ENCODE results near the gene RNASE11.
A peak's percentile ranks its signal among the peaks of the same experiment; 100 is the strongest.

RNASE11 gene

DNA sequence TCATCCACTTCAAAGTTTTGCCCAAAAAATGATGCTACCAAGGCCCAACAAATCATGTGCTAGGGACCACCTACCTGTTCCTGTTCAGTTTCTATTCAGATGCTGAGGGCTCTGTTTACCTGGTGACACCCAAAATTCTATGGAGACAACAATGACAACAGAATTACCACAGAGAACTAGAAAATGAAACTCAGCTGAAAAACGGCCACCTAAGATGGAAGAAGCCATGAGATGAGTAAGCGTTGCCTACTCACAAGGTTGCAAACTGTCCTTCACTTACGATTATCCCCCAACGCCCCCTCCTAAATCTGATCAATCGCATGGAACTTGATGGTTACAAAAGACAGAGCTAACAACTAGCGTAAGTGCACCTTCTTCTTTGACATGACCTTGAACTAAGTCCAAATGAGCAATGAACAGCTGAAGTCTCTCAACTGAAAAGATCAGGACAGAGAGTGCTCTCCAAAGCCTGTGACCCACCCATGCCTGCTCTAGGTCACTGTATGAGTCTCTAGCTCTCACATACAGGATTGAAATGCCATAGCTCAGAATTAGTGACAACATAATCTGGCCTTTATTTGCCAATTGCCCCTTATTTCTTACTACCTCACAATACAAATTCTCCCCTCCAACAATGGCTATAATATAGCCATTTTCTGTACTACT lies at the start of gene RNASE11:
RNASE11 (minus strand) TSS at position 513 of the 666 bp plus-strand sequence.
- H3K9me3 Mint-ChIP-seq = no peaks in the 10 kb centered on the region
- TF ChIP-seq, protein P1, sequence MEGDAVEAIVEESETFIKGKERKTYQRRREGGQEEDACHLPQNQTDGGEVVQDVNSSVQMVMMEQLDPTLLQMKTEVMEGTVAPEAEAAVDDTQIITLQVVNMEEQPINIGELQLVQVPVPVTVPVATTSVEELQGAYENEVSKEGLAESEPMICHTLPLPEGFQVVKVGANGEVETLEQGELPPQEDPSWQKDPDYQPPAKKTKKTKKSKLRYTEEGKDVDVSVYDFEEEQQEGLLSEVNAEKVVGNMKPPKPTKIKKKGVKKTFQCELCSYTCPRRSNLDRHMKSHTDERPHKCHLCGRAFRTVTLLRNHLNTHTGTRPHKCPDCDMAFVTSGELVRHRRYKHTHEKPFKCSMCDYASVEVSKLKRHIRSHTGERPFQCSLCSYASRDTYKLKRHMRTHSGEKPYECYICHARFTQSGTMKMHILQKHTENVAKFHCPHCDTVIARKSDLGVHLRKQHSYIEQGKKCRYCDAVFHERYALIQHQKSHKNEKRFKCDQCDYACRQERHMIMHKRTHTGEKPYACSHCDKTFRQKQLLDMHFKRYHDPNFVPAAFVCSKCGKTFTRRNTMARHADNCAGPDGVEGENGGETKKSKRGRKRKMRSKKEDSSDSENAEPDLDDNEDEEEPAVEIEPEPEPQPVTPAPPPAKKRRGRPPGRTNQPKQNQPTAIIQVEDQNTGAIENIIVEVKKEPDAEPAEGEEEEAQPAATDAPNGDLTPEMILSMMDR (IDR thresholded peaks at IDR 0.05) = no peak
- no peak for DNase-seq
- peaks cover 3% of the 10 kb centered on the region for H3K27me3 Mint-ChIP-seq (ENCODE audit: low read depth, poor library complexity)
- H3K27ac Mint-ChIP-seq = no peak within 1 kb of the TSS
- no peaks in the 10 kb centered on the region for H3K36me3 Mint-ChIP-seq (ENCODE audit: low read depth)
- H3K4me3 Mint-ChIP-seq = no peak within 1 kb of the TSS
- H3K4me1 Mint-ChIP-seq = no peaks in the 10 kb centered on the region

DNA sequence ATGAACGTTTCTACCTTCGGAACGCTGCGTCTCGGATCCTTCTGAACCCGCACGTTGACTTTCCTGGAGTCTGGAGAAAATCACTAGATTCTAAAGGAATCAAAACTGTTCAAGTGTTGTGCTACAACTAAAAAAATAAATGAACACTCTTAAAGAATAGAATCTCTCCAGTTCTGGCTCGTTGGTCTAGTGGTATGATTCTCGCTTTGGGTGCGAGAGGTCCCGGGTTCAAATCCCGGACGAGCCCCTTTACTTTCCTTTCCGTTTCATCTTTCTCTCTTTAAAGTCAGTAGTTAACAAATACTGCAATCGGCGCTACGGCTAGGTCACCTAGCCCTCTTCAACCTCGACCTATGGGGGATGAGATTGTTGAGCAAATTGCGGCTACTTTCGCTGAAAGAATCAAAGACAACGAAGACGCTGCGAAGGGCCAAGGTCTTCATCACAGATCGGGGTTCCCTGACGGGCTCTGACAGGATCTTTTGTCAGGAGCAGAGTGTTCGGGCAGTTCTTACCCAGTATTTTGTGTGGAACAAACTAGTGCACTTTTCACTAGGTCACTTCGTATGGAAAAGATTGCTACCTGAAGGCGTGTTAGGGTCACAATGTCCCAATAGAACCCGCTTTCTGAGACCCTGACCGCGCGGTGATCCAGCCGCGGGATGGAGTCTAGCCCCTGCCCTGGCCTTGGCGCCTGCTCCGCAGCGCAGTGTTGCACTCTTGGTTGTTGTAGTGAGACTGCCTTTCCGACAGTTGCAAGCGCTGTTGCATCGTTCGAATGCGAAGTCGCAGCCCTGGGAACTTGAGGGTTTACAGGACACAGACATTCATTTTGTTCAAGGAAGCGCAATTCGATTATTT lies 45.3 kb upstream of the RNASE11 start:
- Mint-ChIP-seq H3K4me3 (peak overlapping the region; percentile 91), H3K27ac (peak overlapping the region; percentile 39), H3K9me3 (peaks cover 32% of the 10 kb centered on the region), H3K4me1 (peaks cover 28% of the 10 kb centered on the region), H3K27me3 (ENCODE audit: low read depth, poor library complexity) (peaks cover 87% of the 10 kb centered on the region), H3K36me3 (ENCODE audit: low read depth) (no peaks in the 10 kb centered on the region)
- DNase-seq = peak; percentile 73
- TF ChIP-seq, protein P1 (IDR thresholded peaks at IDR 0.05) = no peak

DNA sequence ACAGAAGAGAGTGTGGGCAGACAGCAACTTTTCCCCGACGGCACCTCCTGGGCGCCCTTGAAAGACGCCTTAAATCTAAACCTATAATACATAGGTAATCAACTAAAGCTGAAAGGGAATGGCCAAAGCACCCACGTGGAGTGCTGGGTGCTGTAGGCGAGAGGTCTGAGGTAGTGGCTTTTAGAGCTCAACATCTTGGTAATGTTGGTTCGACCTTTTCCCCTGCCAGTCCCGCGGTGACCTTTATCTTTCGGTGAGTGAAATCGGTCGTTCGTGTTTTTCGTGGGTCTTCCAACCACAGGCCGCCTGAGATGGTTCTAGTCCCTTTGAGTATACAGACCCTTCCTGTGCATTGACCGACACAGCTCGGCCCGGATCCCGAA lies 44.6 kb upstream of the RNASE11 start:
- Mint-ChIP-seq H3K27ac (no peak overlapping the region), H3K4me1 (peaks cover 34% of the 10 kb centered on the region)
- DNase-seq = no peak

DNA sequence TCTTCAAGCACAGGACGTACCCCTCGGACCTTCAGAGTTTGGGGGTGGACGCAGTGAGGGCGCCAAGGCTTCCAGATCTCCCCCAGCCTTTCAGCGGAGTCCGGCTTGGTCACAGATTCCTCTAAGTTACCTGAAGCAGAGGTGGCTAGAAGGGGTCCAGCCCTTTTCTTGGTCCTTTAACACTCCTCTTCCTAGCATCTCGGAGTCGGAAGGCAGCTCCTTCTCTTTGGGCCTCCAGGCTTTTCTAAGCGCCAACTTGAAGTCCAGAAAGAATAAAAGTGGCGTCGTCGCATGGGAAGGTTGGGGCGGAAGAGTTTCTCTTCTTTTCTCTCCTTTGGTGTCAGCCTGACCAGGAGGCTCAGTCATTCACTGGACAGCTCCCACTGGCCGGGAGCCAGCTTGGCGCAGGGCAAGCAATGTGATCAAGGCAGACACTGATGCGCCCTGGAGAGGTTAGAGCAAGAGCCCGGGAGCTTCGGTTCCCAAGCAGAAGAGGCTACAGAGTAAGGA lies 44.1 kb upstream of the RNASE11 start:
- H3K27ac Mint-ChIP-seq = no peak overlapping the region

More for the DNA sequence above, 44.6 kb upstream of the RNASE11 start:
- TF ChIP-seq, protein P1 (IDR thresholded peaks at IDR 0.05) = no peak
- Mint-ChIP-seq H3K4me3 (peak overlapping the region; percentile 91), H3K27me3 (ENCODE audit: low read depth, poor library complexity) (peaks cover 90% of the 10 kb centered on the region), H3K36me3 (ENCODE audit: low read depth) (no peaks in the 10 kb centered on the region), H3K9me3 (peaks cover 32% of the 10 kb centered on the region)

DNA sequence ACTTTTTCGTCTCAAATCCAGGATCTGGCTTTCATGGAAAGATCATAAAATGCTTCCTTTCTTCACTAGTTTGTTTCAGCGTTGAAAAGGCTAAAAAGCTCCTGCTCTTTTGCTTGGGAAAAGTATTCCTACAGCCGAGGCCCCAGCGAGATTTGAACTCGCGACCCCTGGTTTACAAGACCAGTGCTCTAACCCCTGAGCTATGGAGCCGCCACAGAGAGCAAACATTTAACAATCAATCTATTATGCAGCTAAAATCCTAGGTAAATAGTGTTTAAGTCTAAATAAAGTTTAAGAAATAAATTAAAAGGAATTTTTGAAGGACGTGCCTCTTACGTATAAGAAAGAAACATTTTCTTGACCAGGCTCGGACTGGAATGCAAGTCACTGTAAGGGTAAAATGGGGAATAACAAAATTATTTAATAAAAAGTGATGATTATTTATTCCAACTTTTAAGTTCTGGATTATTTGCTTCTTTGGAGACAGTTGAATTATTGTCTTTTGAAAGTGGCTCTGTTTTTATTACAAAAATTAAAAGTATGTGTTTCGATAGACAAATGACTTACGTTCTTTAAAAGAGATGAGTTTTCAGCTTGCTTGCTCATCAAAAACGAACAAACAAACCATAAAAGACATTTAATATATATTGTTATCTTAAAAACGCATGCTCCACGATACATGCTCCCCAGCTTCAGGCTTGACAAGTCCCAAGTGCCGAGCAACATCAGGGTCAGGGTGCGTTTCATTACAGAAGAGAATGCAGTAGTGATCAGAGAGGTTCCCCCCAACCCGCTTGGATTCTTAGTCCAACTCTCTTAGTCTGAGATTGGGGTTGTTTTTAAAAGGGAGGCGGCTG lies 43.5 kb upstream of the RNASE11 start:
- Mint-ChIP-seq H3K36me3 (ENCODE audit: low read depth) (no peaks in the 10 kb centered on the region), H3K27me3 (ENCODE audit: low read depth, poor library complexity) (peaks cover 94% of the 10 kb centered on the region), H3K4me3 (peak overlapping the region; percentile 91), H3K9me3 (peaks cover 31% of the 10 kb centered on the region), H3K4me1 (peaks cover 46% of the 10 kb centered on the region), H3K27ac (no peak overlapping the region)
- TF ChIP-seq, protein P1 (IDR thresholded peaks at IDR 0.05) = no peak
- peak; percentile 75 for DNase-seq

More for the DNA sequence above, 44.1 kb upstream of the RNASE11 start:
- H3K4me1 Mint-ChIP-seq = peaks cover 39% of the 10 kb centered on the region
- peaks cover 92% of the 10 kb centered on the region for H3K27me3 Mint-ChIP-seq (ENCODE audit: low read depth, poor library complexity)
- H3K9me3 Mint-ChIP-seq = peaks cover 32% of the 10 kb centered on the region
- peak; percentile 56 for DNase-seq
- TF ChIP-seq, protein P1 (IDR thresholded peaks at IDR 0.05) = no peak
- peak overlapping the region; percentile 91 for H3K4me3 Mint-ChIP-seq
- H3K36me3 Mint-ChIP-seq (ENCODE audit: low read depth) = no peaks in the 10 kb centered on the region

Measured in nephron progenitor cell (in vitro differentiated cells).